ENCODE measurements around the gene MRTFB.

GRCh38 chr16:14164916-14165662 lies 94.0 kb downstream of the MRTFB start:
- TF ChIP-seq CTCF (IDR thresholded peaks at IDR 0.05) (no peak), POLR2AphosphoS5 (IDR thresholded peaks at IDR 0.05; ENCODE audit: low read depth, low read length) (no peak)
